CD14-positive monocyte (primary cell): Measurements from ENCODE around the gene MET. TPM values are rescaled to one million over a fixed set of nuclear protein-coding genes. Genes with fewer than 3 reads are reported as not detected.

Source experiments
- DNase-seq, 3 donors: peaks; one replicate each; pipeline ENCODE4 v3.0.0-alpha.2; 2011 to 2022
- H2AFZ ChIP-seq: 2 replicates; pipeline ENCODE4 v1.6.0; 2012; ENCODE audit warnings: mild to moderate bottlenecking, low read depth, low read length, inconsistent platforms; ENCODE audit not compliant: insufficient read depth, poor library complexity, severe bottlenecking
- H3K27ac ChIP-seq, 2 donors: 1 replicate in 1 of 2; 2 replicates in 1 of 2; pipeline ENCODE4 v1.5.1; 2012 to 2013; ENCODE audit warnings: low read length in 2 of 2, control low read depth in 1 of 2, inconsistent platforms in 1 of 2, low read depth in 1 of 2, mild to moderate bottlenecking in 1 of 2
- H3K27me3 ChIP-seq, 2 donors: one replicate each; pipeline versions ENCODE4 v1.6.0 to v1.6.1; 2011 to 2013; ENCODE audit warnings: low read length in 2 of 2; ENCODE audit not compliant: control insufficient read depth in 2 of 2, insufficient read depth in 2 of 2
- H3K36me3 ChIP-seq, 2 donors: replicated peaks in 1 of 2; 1 replicate in 1 of 2; 2 replicates in 1 of 2; pipeline versions ENCODE4 v1.5.1 to v1.6.1; 2012 to 2013; ENCODE audit warnings: low read length in 2 of 2, control low read depth in 1 of 2, inconsistent platforms in 1 of 2, mild to moderate bottlenecking in 1 of 2; ENCODE audit not compliant: insufficient read depth in 2 of 2, control insufficient read depth in 1 of 2
- H3K4me1 ChIP-seq, 2 donors: 1 replicate in 1 of 2; 2 replicates in 1 of 2; pipeline versions ENCODE4 v1.5.1 to v1.6.1; 2012 to 2013; ENCODE audit warnings: low read length in 2 of 2, control low read depth in 1 of 2, inconsistent platforms in 1 of 2, mild to moderate bottlenecking in 1 of 2, moderate library complexity in 1 of 2; ENCODE audit not compliant: insufficient read depth in 2 of 2, control insufficient read depth in 1 of 2
- H3K4me2 ChIP-seq: replicated peaks from 2 replicates; pipeline ENCODE3; 2012; ENCODE audit warnings: low read length, moderate library complexity, mild to moderate bottlenecking; ENCODE audit not compliant: poor library complexity, severe bottlenecking; ENCODE audit errors: extremely low read depth
- H3K4me3 ChIP-seq, 3 experiments: fragments of 200-600 bp in 1 of 3; sonication (generic) in 1 of 3; replicated peaks in 1 of 3; 1 replicate in 2 of 3; 2 replicates in 1 of 3; pipeline ENCODE4 v1.5.1; 2011 to 2013; ENCODE audit warnings: low read length in 3 of 3, mild to moderate bottlenecking in 3 of 3, control low read depth in 2 of 3, low read depth in 2 of 3, inconsistent platforms in 1 of 3, moderate library complexity in 1 of 3
- H3K79me2 ChIP-seq: 2 replicates; pipeline ENCODE4 v1.6.0; 2012; ENCODE audit warnings: mild to moderate bottlenecking, control low read depth, inconsistent platforms, low read length, moderate library complexity; ENCODE audit not compliant: insufficient read depth
- H3K9ac ChIP-seq: 2 replicates; pipeline ENCODE4 v1.6.0; 2017; ENCODE audit warnings: low read length, mild to moderate bottlenecking; ENCODE audit not compliant: insufficient read depth, poor library complexity, severe bottlenecking
- H3K9me3 ChIP-seq, 2 donors: replicated peaks in 1 of 2; 1 replicate in 1 of 2; 2 replicates in 1 of 2; pipeline versions ENCODE4 v1.5.1 to v1.6.1; 2012 to 2013; ENCODE audit warnings: low read length in 2 of 2, control low read depth in 1 of 2; ENCODE audit not compliant: control insufficient read depth in 1 of 2, insufficient read depth in 1 of 2
- H4K20me1 ChIP-seq: 2 replicates; pipeline ENCODE4 v1.6.0; 2012; ENCODE audit warnings: mild to moderate bottlenecking, low read length, control low read depth, moderate library complexity; ENCODE audit not compliant: insufficient read depth
- H3K27ac Mint-ChIP-seq, 7 donors: one replicate each; pipeline ENCODE4 v1.8.0; 2020; ENCODE audit warnings: mild to moderate bottlenecking in 7 of 7, mixed read lengths in 7 of 7, moderate library complexity in 6 of 7, inconsistent platforms in 2 of 7
- H3K27me3 Mint-ChIP-seq, 3 donors: one replicate each; pipeline ENCODE4 v1.8.0; 2021 to 2022; ENCODE audit warnings: low read depth in 3 of 3, mild to moderate bottlenecking in 3 of 3, mixed read lengths in 3 of 3, moderate library complexity in 3 of 3, inconsistent platforms in 1 of 3
- H3K36me3 Mint-ChIP-seq, 2 donors: one replicate each; pipeline ENCODE4 v1.8.0; 2020; ENCODE audit warnings: mixed read lengths in 2 of 2, inconsistent platforms in 1 of 2, mild to moderate bottlenecking in 1 of 2
- H3K4me1 Mint-ChIP-seq: one replicate; pipeline ENCODE4 v1.8.0; 2020; ENCODE audit warnings: mild to moderate bottlenecking, mixed read lengths
- H3K4me3 Mint-ChIP-seq, 2 donors: one replicate each; pipeline ENCODE4 v1.8.0; 2020; ENCODE audit warnings: mild to moderate bottlenecking in 2 of 2, mixed read lengths in 2 of 2, moderate library complexity in 1 of 2
- H3K9me3 Mint-ChIP-seq, 7 donors: one replicate each; pipeline ENCODE4 v1.8.0; 2020 to 2022; ENCODE audit warnings: mixed read lengths in 7 of 7, mild to moderate bottlenecking in 6 of 7, moderate library complexity in 6 of 7, inconsistent platforms in 2 of 7
- CTCF ChIP-seq: fragments of 200-600 bp; IDR thresholded peaks from one replicate; pipeline ENCODE4 v1.8.0; 2022; ENCODE audit warnings: antibody characterized with exemption, mild to moderate bottlenecking
- WGBS: methylation state at CpG from one replicate; pipeline ENCODE4 v1.1.5; 2013; ENCODE audit warnings: missing lambda C conversion rate; ENCODE audit not compliant: insufficient coverage; 5-methylcytosine and 5-hydroxymethylcytosine counted together
- intact Hi-C, 2 donors: fragments of 100-400 bp; cut with micrococcal nuclease; formaldehyde crosslinking; loops; one replicate each; pipeline versions ENCODE4 v1.15.0 to v1.15.1; 2023
- polyA plus RNA-seq, 3 donors: library from polyadenylated mRNA; depleted of rRNA in 1 of 3; unstranded in 2 of 3; stranded (reverse) in 1 of 3; fragments of 300-500 nt in 2 of 3; fragments of >200 nt in 1 of 3; fragmentation: Illumina TruSeq in 2 of 3; gene quantifications; 1 replicate in 2 of 3; 2 replicates in 1 of 3; pipeline ENCODE4 v1.2.3, GENCODE V29; 2012 to 2021

MET gene
- polyA plus RNA-seq, 3 donors: not detected

- peak overlapping the region in 1 of 7 donors; percentile 63 for H3K27ac Mint-ChIP-seq
- peak in 1 of 3 donors; percentile 19 for DNase-seq
- Histone ChIP-seq H3K4me2 (no peak overlapping the region), H3K4me3 (no peak overlapping the region), H4K20me1 (no peaks in the 10 kb centered on the region), H3K9me3 (no peaks in the 10 kb centered on the region), H3K27ac (no peak overlapping the region), H2AFZ (no peak overlapping the region), H3K4me1 (peaks cover 4 to 5% of the 10 kb centered on the region in 2 donors), H3K9ac (no peak overlapping the region), H3K36me3 (no peaks in the 10 kb centered on the region), H3K79me2 (no peaks in the 10 kb centered on the region), H3K27me3 (no peaks in the 10 kb centered on the region)
- H3K36me3 Mint-ChIP-seq: no peaks in the 10 kb centered on the region
- no peak overlapping the region for H3K4me3 Mint-ChIP-seq
- H3K9me3 Mint-ChIP-seq: peaks cover 0 to 2% (median 0%) of the 10 kb centered on the region in 7 donors
- intact Hi-C loops: loop anchor here in 1 of 2 donors (5.0 kb wide), 1 partner anchor 63 kb away; no protein-coding TSS in a partner anchor
- H3K4me1 Mint-ChIP-seq: peaks cover 26% of the 10 kb centered on the region
- WGBS: 4% methylated on average over 4 of the region's 4 CpGs
- no peak for TF ChIP-seq CTCF
- peaks cover 6 to 8% (median 8%) of the 10 kb centered on the region in 3 donors for H3K27me3 Mint-ChIP-seq
These were observed 17.8 kb downstream of the MET start for GRCh38 chr7:116689790-116690259.

GRCh38 chr7:116691664-116692063 is 19.7 kb downstream of the MET start:
- Histone ChIP-seq H3K9ac (no peak overlapping the region), H3K27me3 (no peaks in the 10 kb centered on the region), H3K4me2 (no peak overlapping the region), H3K27ac (no peak overlapping the region), H3K9me3 (no peaks in the 10 kb centered on the region), H3K4me3 (no peak overlapping the region), H4K20me1 (no peaks in the 10 kb centered on the region), H3K4me1 (peaks cover 4 to 5% of the 10 kb centered on the region in 2 donors), H2AFZ (no peak overlapping the region), H3K36me3 (no peaks in the 10 kb centered on the region), H3K79me2 (no peaks in the 10 kb centered on the region)
- H3K27me3 Mint-ChIP-seq: peaks cover 2 to 4% (median 4%) of the 10 kb centered on the region in 3 donors
- no peak for TF ChIP-seq CTCF
- WGBS: no CpG with 5 or more reads among the region's 3 CpGs
- peaks cover 26% of the 10 kb centered on the region for H3K4me1 Mint-ChIP-seq
- intact Hi-C loops: no loop called here
- no peaks in the 10 kb centered on the region for H3K36me3 Mint-ChIP-seq
- H3K9me3 Mint-ChIP-seq: peaks cover 0 to 2% (median 0%) of the 10 kb centered on the region in 7 donors
- H3K27ac Mint-ChIP-seq: peak overlapping the region in 4 of 7 donors; percentile 21 to 86 (median 79)
- peak in 2 of 3 donors; percentile 22 to 54 for DNase-seq
- no peak overlapping the region for H3K4me3 Mint-ChIP-seq
